PFSK-1 (cell line): ENCODE data around the gene HPS1.

Source experiments
- FOXP2 ChIP-seq: optimal IDR thresholded peaks from 2 replicates; pipeline ENCODE3; 2011; ENCODE audit warnings: borderline replicate concordance, control low read depth, inconsistent platforms; ENCODE audit not compliant: insufficient read depth; ENCODE audit errors: extremely low read length, extremely low read depth
- POLR2AphosphoS5 ChIP-seq: IDR thresholded peaks from 2 replicates; pipeline ENCODE4 v1.6.1; 2012; ENCODE audit warnings: low read depth, mild to moderate bottlenecking, control low read depth, low read length, moderate library complexity
- REST ChIP-seq, 2 experiments: IDR thresholded peaks; 2 replicates each; pipeline versions ENCODE4 v1.6.1 to v1.8.0; 2011 to 2012; ENCODE audit warnings: low read depth in 2 of 2, low read length in 2 of 2, control low read depth in 1 of 2, inconsistent platforms in 1 of 2, mild to moderate bottlenecking in 1 of 2, moderate library complexity in 1 of 2; ENCODE audit not compliant: insufficient read depth in 1 of 2
- SIN3A ChIP-seq: IDR thresholded peaks from 2 replicates; pipeline ENCODE4 v1.6.1; 2012; ENCODE audit warnings: mild to moderate bottlenecking, low read length, moderate library complexity, borderline replicate concordance; ENCODE audit not compliant: insufficient read depth
- TAF1 ChIP-seq: IDR thresholded peaks from 2 replicates; pipeline ENCODE4 v1.6.1; 2012; ENCODE audit warnings: low read length, control low read depth, borderline replicate concordance; ENCODE audit not compliant: insufficient read depth

HPS1 gene

GRCh38 chr10:98417481-98417959 is 29.2 kb downstream of the HPS1 start:
- no peak for TF ChIP-seq REST (IDR thresholded peaks at IDR 0.05; ENCODE audit: insufficient read depth in 1 of 2, low read depth in 2 of 2, low read length in 2 of 2)

DNA sequence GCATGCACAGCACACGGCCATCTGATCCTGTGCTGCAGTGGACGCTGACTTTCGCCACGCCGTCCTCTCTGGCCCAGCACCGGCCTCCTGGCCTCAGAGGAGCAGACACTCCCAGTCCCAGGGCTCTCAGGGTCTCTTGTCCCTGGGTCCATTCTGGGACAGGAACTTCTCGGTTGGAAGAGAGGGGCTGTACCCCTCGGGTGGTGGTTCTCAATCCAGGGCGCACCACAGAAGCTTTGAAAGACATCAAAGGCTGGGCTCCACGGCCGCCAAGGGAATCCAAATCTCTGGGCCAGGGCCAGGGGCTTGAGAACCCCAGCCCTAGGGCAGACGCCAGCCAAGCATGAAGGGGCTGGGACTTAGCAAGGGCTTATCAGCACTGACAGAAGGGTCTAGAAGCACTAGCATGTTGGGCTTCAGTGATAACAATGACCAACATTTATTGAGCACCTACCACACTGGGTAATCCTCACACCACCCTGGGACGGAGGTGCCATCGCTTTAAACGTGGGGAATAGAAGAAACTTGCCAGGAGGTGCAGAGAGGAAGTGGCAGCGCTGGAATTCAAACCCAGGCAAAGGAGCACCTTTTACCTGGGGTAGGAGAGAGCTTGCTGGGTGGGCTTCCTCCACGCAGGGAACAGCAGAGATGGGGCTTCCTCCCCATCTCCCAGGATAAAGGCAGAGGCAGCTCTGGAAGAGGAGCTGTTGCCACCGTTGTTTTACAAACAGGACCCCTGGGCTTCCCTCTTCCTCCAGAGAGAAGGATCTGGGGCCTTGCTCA is 29.9 kb downstream of the HPS1 start:
- TF ChIP-seq POLR2AphosphoS5 (no peak), FOXP2 (no peak), SIN3A (no peak), TAF1 (no peak), REST (IDR thresholded peaks at IDR 0.05; ENCODE audit: insufficient read depth in 1 of 2, low read depth in 2 of 2, low read length in 2 of 2) (no peak)

- TF ChIP-seq REST (IDR thresholded peaks at IDR 0.05; ENCODE audit: insufficient read depth in 1 of 2, low read depth in 2 of 2, low read length in 2 of 2) (no peak), SIN3A (no peak), FOXP2 (no peak), POLR2AphosphoS5 (no peak), TAF1 (no peak)
Measured at GRCh38 chr10:98415731-98416119, 31.0 kb downstream of the HPS1 start.

DNA sequence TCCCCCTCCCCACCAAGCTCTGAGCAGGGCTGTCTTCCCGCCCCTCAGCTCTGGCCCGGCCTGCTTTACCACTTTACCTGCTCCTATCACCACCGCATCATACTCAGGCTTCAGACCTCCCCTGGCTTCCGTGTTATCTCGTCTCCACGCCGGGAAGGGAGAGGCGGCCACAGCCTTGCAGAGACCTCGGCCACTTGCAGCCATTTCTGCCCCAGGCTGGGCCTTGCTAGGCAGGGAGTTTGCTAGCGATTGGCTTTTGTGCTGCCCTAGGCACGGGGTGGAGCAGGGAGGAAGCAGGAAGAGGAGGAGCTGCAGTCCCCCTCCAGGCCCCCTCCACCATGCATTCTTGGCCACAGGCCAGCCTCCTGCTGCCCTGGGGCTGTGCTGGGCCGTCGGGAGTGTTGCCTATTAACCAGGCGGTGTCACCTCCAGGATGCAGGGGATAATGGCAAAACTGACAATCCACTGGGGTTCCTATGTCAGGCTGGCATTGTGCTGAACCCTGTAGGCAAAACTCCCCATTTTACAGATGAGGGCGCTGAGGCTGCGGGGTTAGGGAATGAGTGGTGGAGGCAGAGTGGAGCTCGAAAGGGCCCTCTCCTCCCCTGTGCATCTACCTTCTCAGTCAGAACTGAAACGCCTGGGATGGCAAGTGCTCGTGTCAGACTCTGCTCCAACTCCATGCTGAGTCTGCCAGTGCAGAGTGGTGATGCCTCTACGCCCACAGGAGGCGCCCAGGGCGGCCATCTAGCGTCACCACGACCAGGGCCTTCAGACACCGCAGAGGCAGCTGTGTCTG is 31.6 kb downstream of the HPS1 start, which contains the start of gene PYROXD2:
TSS of gene PYROXD2 (minus strand) at position 251 of the 799 bp plus-strand sequence. CDS start at position 204, 47 bp downstream.
- 0 out of 2 replicates have a peak, but pooled peaks have one; percentile 65 for TF ChIP-seq SIN3A
- TF ChIP-seq POLR2AphosphoS5 = peak; percentile 99
- TF ChIP-seq TAF1 = peak; percentile 69; the same call in 1 of the 2 replicates
- TF ChIP-seq FOXP2 = peak; percentile 94
- 0 out of 4 replicates have a peak, but pooled peaks have one; percentile 37 to 44 for TF ChIP-seq REST (IDR thresholded peaks at IDR 0.05; ENCODE audit: insufficient read depth in 1 of 2, low read depth in 2 of 2, low read length in 2 of 2)
